GM23338 (cell line): Measurements from ENCODE around the gene DAZAP1. TPM values are rescaled to one million over a fixed set of nuclear protein-coding genes. Genes with fewer than 3 reads are reported as not detected.

Experiments
- ATAC-seq: fragments of 200-7000 bp; cut with Tn5 transposase; 3 replicates; pipeline ENCODE4 v1.9.1; 2020
- DNase-seq: peaks from one replicate; pipeline ENCODE4 v3.0.0-alpha.2; 2015; ENCODE audit warnings: low spot score
- H2AFZ ChIP-seq: fragments of 200-600 bp; sonication (generic); 2 replicates; pipeline ENCODE4 v1.8.0; 2016; ENCODE audit warnings: antibody characterized with exemption, mild to moderate bottlenecking, moderate library complexity
- H3F3A ChIP-seq: fragments of 200-600 bp; sonication (generic); replicated peaks from 2 replicates; pipeline ENCODE4 v1.8.0; 2017; ENCODE audit warnings: antibody characterized with exemption, mixed run types, low read depth
- H3K27ac ChIP-seq: fragments of 200-600 bp; sonication (generic); 2 replicates; pipeline ENCODE4 v1.6.1; 2016; ENCODE audit warnings: low read depth
- H3K27me3 ChIP-seq: fragments of 200-600 bp; sonication (generic); 2 replicates; pipeline ENCODE4 v1.8.0; 2016; ENCODE audit warnings: mild to moderate bottlenecking, mixed run types, moderate library complexity; ENCODE audit not compliant: insufficient read depth
- H3K36me3 ChIP-seq: fragments of 200-600 bp; sonication (generic); 2 replicates; pipeline ENCODE4 v1.8.0; 2016; ENCODE audit warnings: mild to moderate bottlenecking; ENCODE audit not compliant: insufficient read depth
- H3K4me1 ChIP-seq: fragments of 200-600 bp; sonication (generic); 2 replicates; pipeline ENCODE4 v1.8.0; 2016; ENCODE audit warnings: mild to moderate bottlenecking, moderate library complexity; ENCODE audit not compliant: insufficient read depth
- H3K4me2 ChIP-seq: fragments of 200-600 bp; sonication (generic); 2 replicates; pipeline ENCODE4 v1.7.1; 2017; ENCODE audit warnings: mixed run types
- H3K4me3 ChIP-seq: fragments of 200-600 bp; sonication (generic); 2 replicates; pipeline ENCODE4 v1.6.1; 2016; ENCODE audit warnings: mixed run types
- H3K79me2 ChIP-seq: fragments of 200-600 bp; sonication (generic); replicated peaks from 2 replicates; pipeline ENCODE4 v1.8.0; 2017; ENCODE audit warnings: mild to moderate bottlenecking; ENCODE audit not compliant: insufficient read depth
- H3K9me2 ChIP-seq: fragments of 200-600 bp; sonication (generic); 2 replicates; pipeline ENCODE4 v1.8.0; 2017; ENCODE audit not compliant: insufficient read depth
- H4K20me1 ChIP-seq: fragments of 200-600 bp; sonication (generic); replicated peaks from 2 replicates; pipeline ENCODE4 v1.8.0; 2017; ENCODE audit warnings: mild to moderate bottlenecking; ENCODE audit not compliant: insufficient read depth
- H3K27ac Mint-ChIP-seq: 2 replicates; pipeline ENCODE4 v1.8.0; 2020; ENCODE audit warnings: inconsistent platforms, mild to moderate bottlenecking, moderate library complexity, mixed read lengths
- H3K27me3 Mint-ChIP-seq: 3 replicates; pipeline ENCODE4 v1.8.0; 2022; ENCODE audit warnings: low read depth, mild to moderate bottlenecking, moderate library complexity, mixed read lengths, inconsistent platforms; ENCODE audit not compliant: insufficient read depth, poor library complexity
- H3K36me3 Mint-ChIP-seq: 3 replicates; pipeline ENCODE4 v1.8.0; 2021; ENCODE audit warnings: low read depth, mild to moderate bottlenecking, inconsistent platforms, moderate library complexity, mixed read lengths
- H3K4me1 Mint-ChIP-seq: 3 replicates; pipeline ENCODE4 v1.8.0; 2020; ENCODE audit warnings: mild to moderate bottlenecking, inconsistent platforms, mixed read lengths
- H3K4me3 Mint-ChIP-seq: 3 replicates; pipeline ENCODE4 v1.8.0; 2021; ENCODE audit warnings: moderate library complexity, mild to moderate bottlenecking, inconsistent platforms, mixed read lengths
- H3K9me3 Mint-ChIP-seq: 3 replicates; pipeline ENCODE4 v1.8.0; 2020; ENCODE audit warnings: moderate library complexity, mild to moderate bottlenecking, inconsistent platforms, mixed read lengths
- CREB1 ChIP-seq: fragments of 250-450 bp; sonication (Bioruptor Pico); IDR thresholded peaks from 2 replicates; pipeline ENCODE4 v1.5.0; 2020; ENCODE audit warnings: low read depth, mild to moderate bottlenecking, moderate library complexity
- ETS1 ChIP-seq: IDR thresholded peaks from 2 replicates; pipeline ENCODE4 v1.6.1; 2016; ENCODE audit warnings: antibody characterized with exemption
- EZH2 ChIP-seq: fragments of 200-600 bp; sonication (generic); IDR thresholded peaks from one replicate; pipeline ENCODE4 v1.8.0; 2017; ENCODE audit warnings: antibody characterized with exemption, mild to moderate bottlenecking, low read depth; ENCODE audit not compliant: unreplicated experiment
- EZH2phosphoT487 ChIP-seq: fragments of 200-600 bp; sonication (generic); IDR thresholded peaks from one replicate; pipeline ENCODE4 v1.8.1; 2018; ENCODE audit warnings: antibody characterized with exemption; ENCODE audit not compliant: unreplicated experiment
- JUNB ChIP-seq: IDR thresholded peaks from one replicate; pipeline ENCODE4 v1.6.1; 2016; ENCODE audit warnings: antibody characterized with exemption; ENCODE audit not compliant: unreplicated experiment
- NANOG ChIP-seq: IDR thresholded peaks from 2 replicates; pipeline ENCODE4 v1.6.1; 2016; ENCODE audit warnings: antibody characterized with exemption, borderline replicate concordance
- POLR2AphosphoS5 ChIP-seq: IDR thresholded peaks from 2 replicates; pipeline ENCODE4 v1.6.1; 2016; ENCODE audit warnings: antibody characterized with exemption, low read depth
- REST ChIP-seq: IDR thresholded peaks from one replicate; pipeline ENCODE4 v1.6.1; 2018; ENCODE audit warnings: antibody characterized with exemption; ENCODE audit not compliant: unreplicated experiment
- STAT1 ChIP-seq: IDR thresholded peaks from one replicate; pipeline ENCODE4 v1.6.1; 2016; ENCODE audit warnings: antibody characterized with exemption; ENCODE audit not compliant: unreplicated experiment
- ZNF114 ChIP-seq: fragments of 250-450 bp; sonication (Bioruptor Pico); IDR thresholded peaks from 2 replicates; pipeline ENCODE4 v1.5.0; 2020; ENCODE audit warnings: mild to moderate bottlenecking, moderate library complexity
- ZNF331 ChIP-seq: fragments of 250-450 bp; sonication (Bioruptor Pico); IDR thresholded peaks from 2 replicates; pipeline ENCODE4 v1.5.0; 2020; ENCODE audit warnings: low read depth, mild to moderate bottlenecking, moderate library complexity
- polyA plus RNA-seq: library from polyadenylated mRNA; unstranded; fragments of >200 nt; fragmentation: Nextera tagmentation; extraction: Ambion mirVana; gene quantifications from 2 replicates; pipeline ENCODE4 v1.2.1, GENCODE V29; 2016
- total RNA-seq: library from RNA; depleted of rRNA; stranded (reverse); fragments of >200 nt; shearing (Covaris generic); gene quantifications from 2 replicates; pipeline ENCODE4 v1.2.3, GENCODE V29; 2014
- TF ChIP-seq, protein P1 (sequence below): fragments of 250-450 bp; sonication (Bioruptor Pico); IDR thresholded peaks from 2 replicates; pipeline ENCODE4 v1.5.0; 2020; ENCODE audit warnings: mild to moderate bottlenecking, moderate library complexity
- TF ChIP-seq, protein P2 (sequence below), 2 experiments: fragments of 200-600 bp in 1 of 2; sonication (generic) in 1 of 2; conservative IDR thresholded peaks; 2 replicates each; pipeline versions ENCODE4 v1.5.1 to v1.6.1; 2016 to 2017; ENCODE audit warnings: antibody characterized with exemption in 2 of 2, low read depth in 2 of 2, mild to moderate bottlenecking in 2 of 2, moderate library complexity in 1 of 2

Gene DAZAP1
- total and polyA plus RNA-seq, 2 experiments from 2014 or later = 44.1 to 194 TPM

DNA sequence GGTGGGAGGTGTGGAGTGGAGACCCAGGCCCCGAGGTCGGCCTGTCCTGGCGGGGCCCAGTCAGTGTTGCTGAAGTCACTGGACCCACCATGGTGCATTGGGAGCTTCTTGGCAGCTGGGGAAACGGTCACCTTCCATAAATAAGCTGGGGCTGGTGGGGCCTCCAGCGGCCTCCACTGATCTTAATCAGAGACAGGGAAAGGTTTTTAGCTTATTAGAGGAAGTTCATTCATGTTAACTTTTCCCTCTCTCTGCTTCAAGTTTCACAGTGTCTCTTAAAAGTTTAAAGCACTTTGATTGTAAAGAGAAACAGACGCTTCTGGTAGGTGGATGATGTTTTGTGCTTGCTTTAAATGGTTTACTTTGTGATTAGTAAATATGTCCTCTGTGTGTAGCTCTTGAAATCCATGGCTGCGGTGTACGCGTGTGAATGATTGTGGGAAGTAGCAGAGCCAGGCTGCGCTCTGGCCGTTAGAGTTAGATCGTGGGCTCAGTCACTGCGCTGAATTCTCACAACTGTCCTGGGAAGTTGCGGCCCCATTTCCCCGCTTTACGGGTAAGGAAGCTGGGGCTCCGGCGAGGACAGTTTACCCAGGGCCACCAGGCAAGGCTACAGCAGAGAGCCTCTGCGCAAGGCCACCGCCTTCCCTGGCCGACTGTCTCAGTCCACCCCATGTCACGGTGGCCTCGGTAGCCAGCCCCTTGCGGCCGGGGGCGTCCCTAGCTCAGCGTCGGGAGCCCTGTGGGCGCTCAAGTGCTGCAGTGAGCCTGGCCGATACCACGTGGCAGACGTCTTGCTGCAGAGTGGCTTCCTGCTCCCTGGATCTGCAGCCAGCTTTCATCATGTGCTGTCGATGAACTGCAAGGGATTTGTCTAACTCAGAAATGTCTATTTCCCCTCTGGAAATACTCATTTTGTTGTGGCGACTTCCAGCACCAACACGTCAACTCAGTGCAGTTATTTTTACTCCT, 40.2 kb upstream of the DAZAP1 start:
- Histone ChIP-seq H4K20me1 (peaks cover 14% of the 10 kb centered on the region), H3K4me1 (no peaks in the 10 kb centered on the region), H2AFZ (no peak overlapping the region), H3K27ac (no peak overlapping the region), H3K79me2 (peaks cover 10% of the 10 kb centered on the region), H3K36me3 (peaks cover 24% of the 10 kb centered on the region; the same call in 1 of the 2 replicates), H3K4me2 (no peak overlapping the region), H3K9me2 (no peaks in the 10 kb centered on the region), H3F3A (peaks cover 26% of the 10 kb centered on the region; the same call in 1 of the 2 replicates), H3K27me3 (no peaks in the 10 kb centered on the region), H3K4me3 (no peak overlapping the region)
- ATAC-seq (no peak), DNase-seq (no peak)
- H3K9me3 Mint-ChIP-seq = no peaks in the 10 kb centered on the region
- H3K36me3 Mint-ChIP-seq = peaks cover 84% of the 10 kb centered on the region
- H3K4me1 Mint-ChIP-seq = no peaks in the 10 kb centered on the region; the same call in 2 of the 3 replicates
- no peak overlapping the region for H3K4me3 Mint-ChIP-seq
- peaks cover 14% of the 10 kb centered on the region for H3K27me3 Mint-ChIP-seq
- TF ChIP-seq ZNF114 (CRISPR knock-in tag) (no peak), ETS1 (no peak), EZH2 (no peak), JUNB (no peak), ZNF331 (CRISPR knock-in tag) (no peak), STAT1 (no peak), POLR2AphosphoS5 (no peak), EZH2phosphoT487 (no peak), NANOG (no peak), REST (no peak), CREB1 (no peak)
- TF ChIP-seq, protein P1, sequence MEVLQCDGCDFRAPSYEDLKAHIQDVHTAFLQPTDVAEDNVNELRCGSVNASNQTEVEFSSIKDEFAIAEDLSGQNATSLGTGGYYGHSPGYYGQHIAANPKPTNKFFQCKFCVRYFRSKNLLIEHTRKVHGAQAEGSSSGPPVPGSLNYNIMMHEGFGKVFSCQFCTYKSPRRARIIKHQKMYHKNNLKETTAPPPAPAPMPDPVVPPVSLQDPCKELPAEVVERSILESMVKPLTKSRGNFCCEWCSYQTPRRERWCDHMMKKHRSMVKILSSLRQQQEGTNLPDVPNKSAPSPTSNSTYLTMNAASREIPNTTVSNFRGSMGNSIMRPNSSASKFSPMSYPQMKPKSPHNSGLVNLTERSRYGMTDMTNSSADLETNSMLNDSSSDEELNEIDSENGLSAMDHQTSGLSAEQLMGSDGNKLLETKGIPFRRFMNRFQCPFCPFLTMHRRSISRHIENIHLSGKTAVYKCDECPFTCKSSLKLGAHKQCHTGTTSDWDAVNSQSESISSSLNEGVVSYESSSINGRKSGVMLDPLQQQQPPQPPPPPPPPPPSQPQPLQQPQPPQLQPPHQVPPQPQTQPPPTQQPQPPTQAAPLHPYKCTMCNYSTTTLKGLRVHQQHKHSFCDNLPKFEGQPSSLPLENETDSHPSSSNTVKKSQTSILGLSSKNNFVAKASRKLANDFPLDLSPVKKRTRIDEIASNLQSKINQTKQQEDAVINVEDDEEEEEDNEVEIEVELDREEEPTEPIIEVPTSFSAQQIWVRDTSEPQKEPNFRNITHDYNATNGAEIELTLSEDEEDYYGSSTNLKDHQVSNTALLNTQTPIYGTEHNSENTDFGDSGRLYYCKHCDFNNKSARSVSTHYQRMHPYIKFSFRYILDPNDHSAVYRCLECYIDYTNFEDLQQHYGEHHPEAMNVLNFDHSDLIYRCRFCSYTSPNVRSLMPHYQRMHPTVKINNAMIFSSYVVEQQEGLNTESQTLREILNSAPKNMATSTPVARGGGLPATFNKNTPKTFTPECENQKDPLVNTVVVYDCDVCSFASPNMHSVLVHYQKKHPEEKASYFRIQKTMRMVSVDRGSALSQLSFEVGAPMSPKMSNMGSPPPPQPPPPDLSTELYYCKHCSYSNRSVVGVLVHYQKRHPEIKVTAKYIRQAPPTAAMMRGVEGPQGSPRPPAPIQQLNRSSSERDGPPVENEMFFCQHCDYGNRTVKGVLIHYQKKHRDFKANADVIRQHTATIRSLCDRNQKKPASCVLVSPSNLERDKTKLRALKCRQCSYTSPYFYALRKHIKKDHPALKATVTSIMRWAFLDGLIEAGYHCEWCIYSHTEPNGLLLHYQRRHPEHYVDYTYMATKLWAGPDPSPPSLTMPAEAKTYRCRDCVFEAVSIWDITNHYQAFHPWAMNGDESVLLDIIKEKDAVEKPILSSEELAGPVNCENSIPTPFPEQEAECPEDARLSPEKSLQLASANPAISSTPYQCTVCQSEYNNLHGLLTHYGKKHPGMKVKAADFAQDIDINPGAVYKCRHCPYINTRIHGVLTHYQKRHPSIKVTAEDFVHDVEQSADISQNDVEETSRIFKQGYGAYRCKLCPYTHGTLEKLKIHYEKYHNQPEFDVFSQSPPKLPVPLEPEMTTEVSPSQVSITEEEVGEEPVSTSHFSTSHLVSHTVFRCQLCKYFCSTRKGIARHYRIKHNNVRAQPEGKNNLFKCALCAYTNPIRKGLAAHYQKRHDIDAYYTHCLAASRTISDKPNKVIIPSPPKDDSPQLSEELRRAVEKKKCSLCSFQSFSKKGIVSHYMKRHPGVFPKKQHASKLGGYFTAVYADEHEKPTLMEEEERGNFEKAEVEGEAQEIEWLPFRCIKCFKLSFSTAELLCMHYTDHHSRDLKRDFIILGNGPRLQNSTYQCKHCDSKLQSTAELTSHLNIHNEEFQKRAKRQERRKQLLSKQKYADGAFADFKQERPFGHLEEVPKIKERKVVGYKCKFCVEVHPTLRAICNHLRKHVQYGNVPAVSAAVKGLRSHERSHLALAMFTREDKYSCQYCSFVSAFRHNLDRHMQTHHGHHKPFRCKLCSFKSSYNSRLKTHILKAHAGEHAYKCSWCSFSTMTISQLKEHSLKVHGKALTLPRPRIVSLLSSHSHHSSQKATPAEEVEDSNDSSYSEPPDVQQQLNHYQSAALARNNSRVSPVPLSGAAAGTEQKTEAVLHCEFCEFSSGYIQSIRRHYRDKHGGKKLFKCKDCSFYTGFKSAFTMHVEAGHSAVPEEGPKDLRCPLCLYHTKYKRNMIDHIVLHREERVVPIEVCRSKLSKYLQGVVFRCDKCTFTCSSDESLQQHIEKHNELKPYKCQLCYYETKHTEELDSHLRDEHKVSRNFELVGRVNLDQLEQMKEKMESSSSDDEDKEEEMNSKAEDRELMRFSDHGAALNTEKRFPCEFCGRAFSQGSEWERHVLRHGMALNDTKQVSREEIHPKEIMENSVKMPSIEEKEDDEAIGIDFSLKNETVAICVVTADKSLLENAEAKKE = no peak
- TF ChIP-seq, protein P2, sequence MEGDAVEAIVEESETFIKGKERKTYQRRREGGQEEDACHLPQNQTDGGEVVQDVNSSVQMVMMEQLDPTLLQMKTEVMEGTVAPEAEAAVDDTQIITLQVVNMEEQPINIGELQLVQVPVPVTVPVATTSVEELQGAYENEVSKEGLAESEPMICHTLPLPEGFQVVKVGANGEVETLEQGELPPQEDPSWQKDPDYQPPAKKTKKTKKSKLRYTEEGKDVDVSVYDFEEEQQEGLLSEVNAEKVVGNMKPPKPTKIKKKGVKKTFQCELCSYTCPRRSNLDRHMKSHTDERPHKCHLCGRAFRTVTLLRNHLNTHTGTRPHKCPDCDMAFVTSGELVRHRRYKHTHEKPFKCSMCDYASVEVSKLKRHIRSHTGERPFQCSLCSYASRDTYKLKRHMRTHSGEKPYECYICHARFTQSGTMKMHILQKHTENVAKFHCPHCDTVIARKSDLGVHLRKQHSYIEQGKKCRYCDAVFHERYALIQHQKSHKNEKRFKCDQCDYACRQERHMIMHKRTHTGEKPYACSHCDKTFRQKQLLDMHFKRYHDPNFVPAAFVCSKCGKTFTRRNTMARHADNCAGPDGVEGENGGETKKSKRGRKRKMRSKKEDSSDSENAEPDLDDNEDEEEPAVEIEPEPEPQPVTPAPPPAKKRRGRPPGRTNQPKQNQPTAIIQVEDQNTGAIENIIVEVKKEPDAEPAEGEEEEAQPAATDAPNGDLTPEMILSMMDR (conservative IDR thresholded peaks at IDR 0.05; ENCODE audit: low read depth in 2 of 2) = no peak
- no peak overlapping the region for H3K27ac Mint-ChIP-seq
